Erythroblast (primary cell): ENCODE data around the gene OCA2.

Experiments
- GATA1 ChIP-seq: IDR thresholded peaks from 2 replicates; pipeline ENCODE4 v1.6.1; 2011; ENCODE audit warnings: low read depth, mild to moderate bottlenecking, control low read depth, low read length, moderate library complexity
- POLR2A ChIP-seq: IDR thresholded peaks from 2 replicates; pipeline ENCODE4 v1.6.1; 2011; ENCODE audit warnings: mild to moderate bottlenecking, low read length

DNA sequence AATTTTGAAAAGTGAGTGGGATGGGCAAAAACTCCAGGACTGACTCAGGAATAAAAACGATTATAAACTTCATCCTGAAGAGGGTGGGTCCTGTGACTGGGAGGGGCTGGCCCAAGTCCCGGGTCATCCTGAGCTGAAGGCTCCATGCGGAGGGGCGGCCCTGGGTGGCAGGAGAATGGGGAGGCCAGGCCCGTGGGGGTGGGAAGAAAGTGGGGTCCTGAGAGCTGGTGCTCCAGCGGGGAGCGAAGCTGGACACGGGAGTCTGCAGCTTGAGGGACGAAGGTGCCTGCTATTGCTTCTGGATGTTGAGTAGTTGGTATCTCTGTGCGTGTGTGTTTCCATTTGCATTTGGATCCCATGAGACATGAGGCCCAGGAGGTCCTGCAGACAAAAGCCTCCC is 4.7 kb upstream of the OCA2 start:
- no peak for TF ChIP-seq POLR2A
- TF ChIP-seq GATA1, result no peak
